ENCODE results near the gene CSH1. TPM values are rescaled to one million over a fixed set of nuclear protein-coding genes. Genes with fewer than 3 reads are reported as not detected.

CSH1 gene
- total and polyA plus RNA-seq, 2 donors (not counting 3 experiments of a cell fraction or from before 2014, with no cell fraction given), result not detected

GRCh38 chr17:63847525-63848249 is 48.7 kb downstream of the CSH1 start:
- no TSS peak for BruUV-seq (replicated peaks)
- no peak overlapping the region for H3K4me2 ChIP-seq (ENCODE audit: insufficient read depth, low read length)
- H3K9me1 ChIP-seq (replicated peaks; ENCODE audit: control insufficient read depth, extremely low read depth, insufficient read depth, low read length), result no peaks in the 10 kb centered on the region
- CTCF ChIA-PET, result interaction anchor here (1.2 kb wide), 1 partner anchor 16 kb away, joined by 6 read pairs; no protein-coding TSS in a partner anchor
- dilution Hi-C loops (cut with MboI; ENCODE audit: extremely low pct_ligation_motif_present, low sequenced_read_pairs), result no loop called here
- no peaks in the 10 kb centered on the region for H3K27me3 ChIP-seq (ENCODE audit: control insufficient read depth in 2 of 2, insufficient read depth in 2 of 2, low read length in 2 of 2)
- H3K79me2 ChIP-seq (ENCODE audit: control insufficient read depth, insufficient read depth, low read length), result no peaks in the 10 kb centered on the region
- H3K27ac ChIP-seq (ENCODE audit: insufficient read depth, low read depth, low read length), result no peak overlapping the region
- DNase-seq (ENCODE audit: low read depth, low spot score) (no peak), FAIRE-seq (no peak)
- no peaks in the 10 kb centered on the region for H3K9me3 ChIP-seq (replicated peaks; ENCODE audit: control insufficient read depth, insufficient read depth, low read length)
- H3K4me1 ChIP-seq (ENCODE audit: control insufficient read depth, extremely low read depth, insufficient read depth, low read length), result peaks cover 8% of the 10 kb centered on the region
- no peaks in the 10 kb centered on the region for H4K20me1 ChIP-seq (replicated peaks; ENCODE audit: control insufficient read depth, extremely low read depth, insufficient read depth, low read length)
- intact Hi-C loops (cut with micrococcal nuclease), result no loop called here
- H2AFZ ChIP-seq (ENCODE audit: low read depth, low read length), result no peak overlapping the region
- H3K4me3 ChIP-seq (replicated peaks in 1 of 3; ENCODE audit: insufficient read depth in 1 of 3, low read depth in 1 of 3, low read length in 3 of 3), result no peak overlapping the region
- POLR2A ChIA-PET, result no interaction called here
- no peaks in the 10 kb centered on the region for H3K36me3 ChIP-seq (ENCODE audit: control insufficient read depth in 2 of 2, extremely low read depth in 1 of 2, insufficient read depth in 2 of 2, low read length in 2 of 2)
- no peak overlapping the region for H3K9ac ChIP-seq (replicated peaks; ENCODE audit: extremely low read depth, insufficient read depth, low read length)
- TF ChIP-seq EZH2 (IDR thresholded peaks at IDR 0.05; ENCODE audit: borderline replicate concordance, low read depth, low read length, severe bottlenecking) (no peak), MAX (IDR thresholded peaks at IDR 0.05; ENCODE audit: insufficient read depth, insufficient read length) (no peak), POLR2A (IDR thresholded peaks at IDR 0.05; ENCODE audit: low read depth, low read length) (no peak), MYC (IDR thresholded peaks at IDR 0.05; ENCODE audit: low read depth, low read length) (no peak), GATA2 (IDR thresholded peaks at IDR 0.05; ENCODE audit: insufficient read depth, insufficient read length, low read depth, low read length) (no peak), FOS (IDR thresholded peaks at IDR 0.05; ENCODE audit: borderline replicate concordance, insufficient read depth, low read length) (no peak), JUN (IDR thresholded peaks at IDR 0.05; ENCODE audit: borderline replicate concordance, insufficient read depth, insufficient read length, low read depth) (no peak)

- H3K4me1 ChIP-seq (ENCODE audit: control insufficient read depth, extremely low read depth, insufficient read depth, low read length), result peaks cover 21% of the 10 kb centered on the region
- no peak for DNase-seq (ENCODE audit: low read depth, low spot score)
- H3K4me3 ChIP-seq (replicated peaks in 1 of 3; ENCODE audit: insufficient read depth in 1 of 3, low read depth in 1 of 3, low read length in 3 of 3), result no peak overlapping the region
- BruUV-seq (replicated peaks), result no TSS peak
- CTCF ChIA-PET, result no interaction called here
- POLR2A ChIA-PET, result no interaction called here
- H3K36me3 ChIP-seq (ENCODE audit: control insufficient read depth in 2 of 2, extremely low read depth in 1 of 2, insufficient read depth in 2 of 2, low read length in 2 of 2), result no peaks in the 10 kb centered on the region
- no peaks in the 10 kb centered on the region for H3K9me1 ChIP-seq (replicated peaks; ENCODE audit: control insufficient read depth, extremely low read depth, insufficient read depth, low read length)
- no peak overlapping the region for H3K9ac ChIP-seq (replicated peaks; ENCODE audit: extremely low read depth, insufficient read depth, low read length)
- peaks cover 17% of the 10 kb centered on the region for H3K79me2 ChIP-seq (ENCODE audit: control insufficient read depth, insufficient read depth, low read length)
- no peak for FAIRE-seq
- no peak overlapping the region for H3K27ac ChIP-seq (ENCODE audit: insufficient read depth, low read depth, low read length)
- TF ChIP-seq POLR2AphosphoS5 (IDR thresholded peaks at IDR 0.05; ENCODE audit: insufficient read depth, low read depth, low read length) (no peak), EZH2 (IDR thresholded peaks at IDR 0.05; ENCODE audit: borderline replicate concordance, low read depth, low read length, severe bottlenecking) (no peak), MYC (IDR thresholded peaks at IDR 0.05; ENCODE audit: low read depth, low read length) (no peak), JUN (IDR thresholded peaks at IDR 0.05; ENCODE audit: borderline replicate concordance, insufficient read depth, insufficient read length, low read depth) (no peak), GATA2 (IDR thresholded peaks at IDR 0.05; ENCODE audit: insufficient read depth, insufficient read length, low read depth, low read length) (no peak), POLR2A (IDR thresholded peaks at IDR 0.05; ENCODE audit: low read depth, low read length) (no peak)
- dilution Hi-C loops (cut with MboI; ENCODE audit: extremely low pct_ligation_motif_present, low sequenced_read_pairs) (no loop called here), intact Hi-C loops (cut with micrococcal nuclease) (no loop called here)
- H3K27me3 ChIP-seq (ENCODE audit: control insufficient read depth in 2 of 2, insufficient read depth in 2 of 2, low read length in 2 of 2), result no peaks in the 10 kb centered on the region
- H3K4me2 ChIP-seq (ENCODE audit: insufficient read depth, low read length), result no peak overlapping the region
- H4K20me1 ChIP-seq (replicated peaks; ENCODE audit: control insufficient read depth, extremely low read depth, insufficient read depth, low read length), result no peaks in the 10 kb centered on the region
- no peaks in the 10 kb centered on the region for H3K9me3 ChIP-seq (replicated peaks; ENCODE audit: control insufficient read depth, insufficient read depth, low read length)
- H2AFZ ChIP-seq (ENCODE audit: low read depth, low read length), result no peak overlapping the region
These were observed 50.9 kb downstream of the CSH1 start for GRCh38 chr17:63845509-63845908.
